Endothelial cell (in vitro differentiated cells): ENCODE data around the gene TTBK1. TPM values are rescaled to one million over a fixed set of nuclear protein-coding genes. Genes with fewer than 3 reads are reported as not detected.
A peak's percentile ranks its signal among the peaks of the same experiment; 100 is the strongest.

Experiments used
- DNase-seq: peaks from one replicate; pipeline ENCODE4 v3.0.0; 2021; ENCODE audit warnings: low spot score
- H3K27ac Mint-ChIP-seq: one replicate; pipeline ENCODE4 v1.8.0; 2021; ENCODE audit warnings: mixed read lengths, inconsistent platforms; ENCODE audit not compliant: unreplicated experiment
- H3K27me3 Mint-ChIP-seq: one replicate; pipeline ENCODE4 v1.8.0; 2021; ENCODE audit warnings: mild to moderate bottlenecking, moderate library complexity, mixed read lengths, inconsistent platforms; ENCODE audit not compliant: unreplicated experiment
- H3K36me3 Mint-ChIP-seq: one replicate; pipeline ENCODE4 v1.8.0; 2021; ENCODE audit warnings: mild to moderate bottlenecking, low read depth, mixed read lengths, inconsistent platforms; ENCODE audit not compliant: unreplicated experiment
- H3K4me1 Mint-ChIP-seq: one replicate; pipeline ENCODE4 v1.8.0; 2021; ENCODE audit warnings: mild to moderate bottlenecking, mixed read lengths, inconsistent platforms; ENCODE audit not compliant: unreplicated experiment
- H3K4me3 Mint-ChIP-seq: one replicate; pipeline ENCODE4 v1.8.0; 2021; ENCODE audit warnings: mild to moderate bottlenecking, mixed read lengths, inconsistent platforms; ENCODE audit not compliant: unreplicated experiment
- H3K9me3 Mint-ChIP-seq: one replicate; pipeline ENCODE4 v1.8.0; 2021; ENCODE audit warnings: mixed read lengths, inconsistent platforms; ENCODE audit not compliant: unreplicated experiment
- long read RNA-seq: library from polyadenylated mRNA; unstranded; transcript quantifications from one replicate; pipeline ENCODE4 v2.0.0, GENCODE V29; 2020; ENCODE audit not compliant: unreplicated experiment
- total RNA-seq: library from RNA; stranded (reverse); fragmentation: NEBNext Ultra II Directional; extraction: Animal tissue kit (Norgen Biotek cat#: 25700); gene quantifications from one replicate; pipeline ENCODE4 v1.2.1, GENCODE V29; 2021; ENCODE audit not compliant: unreplicated experiment
- TF ChIP-seq, protein P1 (sequence below): fragments of 200-600 bp; sonication (generic); IDR thresholded peaks from one replicate; pipeline ENCODE4 v1.5.0; 2021; ENCODE audit warnings: antibody characterized with exemption; ENCODE audit not compliant: unreplicated experiment

The TTBK1 gene
- total RNA-seq = 1.0 TPM
- long read RNA-seq = 0 reads

DNA sequence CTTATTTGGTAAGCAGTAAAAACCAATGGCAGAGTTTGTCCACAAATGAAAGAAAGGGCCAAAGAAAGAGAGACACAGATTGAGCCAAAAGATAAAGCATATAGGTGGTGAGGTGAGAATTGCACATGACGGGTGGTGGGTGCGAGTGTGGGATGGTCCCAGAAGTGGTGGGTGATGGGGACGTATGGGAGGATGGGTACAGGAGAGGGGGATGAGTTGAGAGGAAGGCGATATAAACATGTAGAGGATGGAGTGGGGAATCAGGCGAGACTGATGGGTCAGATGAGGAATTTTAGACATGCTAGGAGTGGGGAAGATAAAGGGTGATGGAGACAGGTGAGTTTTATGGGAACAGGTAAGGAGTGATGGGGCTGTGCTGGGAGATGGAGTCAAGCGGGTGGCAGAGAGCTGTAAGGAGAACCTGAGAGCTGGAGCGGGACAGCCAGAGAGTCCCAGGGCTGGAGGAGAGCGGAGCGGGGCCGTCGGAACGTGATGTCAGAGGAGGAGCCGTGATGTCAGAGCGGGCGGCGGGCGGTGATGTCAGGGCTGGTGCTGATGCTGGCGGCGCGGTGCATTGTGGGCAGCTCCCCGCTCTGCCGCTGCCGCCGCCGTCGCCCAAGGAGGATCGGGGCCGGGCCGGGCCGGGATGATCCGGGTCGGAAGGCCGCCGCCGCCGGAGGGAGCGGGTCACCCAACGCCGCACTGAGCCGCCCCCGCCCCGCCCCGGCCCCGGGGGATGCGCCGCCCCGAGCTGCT lies at the start of gene TTBK1:
TTBK1 (plus strand) TSS at position 574 of the 756 bp plus-strand sequence. CDS start 3,180 bp downstream, outside the sequence.
- TF ChIP-seq, protein P1, sequence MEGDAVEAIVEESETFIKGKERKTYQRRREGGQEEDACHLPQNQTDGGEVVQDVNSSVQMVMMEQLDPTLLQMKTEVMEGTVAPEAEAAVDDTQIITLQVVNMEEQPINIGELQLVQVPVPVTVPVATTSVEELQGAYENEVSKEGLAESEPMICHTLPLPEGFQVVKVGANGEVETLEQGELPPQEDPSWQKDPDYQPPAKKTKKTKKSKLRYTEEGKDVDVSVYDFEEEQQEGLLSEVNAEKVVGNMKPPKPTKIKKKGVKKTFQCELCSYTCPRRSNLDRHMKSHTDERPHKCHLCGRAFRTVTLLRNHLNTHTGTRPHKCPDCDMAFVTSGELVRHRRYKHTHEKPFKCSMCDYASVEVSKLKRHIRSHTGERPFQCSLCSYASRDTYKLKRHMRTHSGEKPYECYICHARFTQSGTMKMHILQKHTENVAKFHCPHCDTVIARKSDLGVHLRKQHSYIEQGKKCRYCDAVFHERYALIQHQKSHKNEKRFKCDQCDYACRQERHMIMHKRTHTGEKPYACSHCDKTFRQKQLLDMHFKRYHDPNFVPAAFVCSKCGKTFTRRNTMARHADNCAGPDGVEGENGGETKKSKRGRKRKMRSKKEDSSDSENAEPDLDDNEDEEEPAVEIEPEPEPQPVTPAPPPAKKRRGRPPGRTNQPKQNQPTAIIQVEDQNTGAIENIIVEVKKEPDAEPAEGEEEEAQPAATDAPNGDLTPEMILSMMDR = no peak
- DNase-seq = no peak
- peaks cover 6% of the 10 kb centered on the region for H3K4me1 Mint-ChIP-seq
- H3K27ac Mint-ChIP-seq = no peak within 1 kb of the TSS
- no peak within 1 kb of the TSS for H3K4me3 Mint-ChIP-seq
- peaks cover 14% of the 10 kb centered on the region for H3K27me3 Mint-ChIP-seq
- no peaks in the 10 kb centered on the region for H3K9me3 Mint-ChIP-seq
- H3K36me3 Mint-ChIP-seq = no peaks in the 10 kb centered on the region

DNA sequence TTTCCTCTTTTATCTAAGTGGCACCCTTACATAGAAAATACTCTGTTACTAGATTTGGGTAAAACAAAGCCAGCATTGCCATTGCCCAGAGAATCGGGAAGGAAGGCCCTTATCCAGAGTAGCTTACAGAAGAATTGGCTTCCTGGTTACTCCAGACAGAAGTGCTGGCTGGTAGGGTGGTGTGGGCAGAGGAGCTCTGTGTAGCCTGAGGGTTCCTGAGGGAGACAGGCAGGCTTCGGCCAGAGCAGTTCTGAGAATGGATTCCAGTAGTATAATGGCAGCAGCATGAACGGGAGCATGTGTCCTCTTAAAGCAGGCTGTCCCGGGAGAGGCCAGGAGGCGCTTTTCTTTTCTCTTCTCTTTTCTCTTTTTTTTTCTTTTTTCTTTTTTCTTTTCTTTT lies 49.4 kb upstream of the TTBK1 start:
- DNase-seq = no peak
- Mint-ChIP-seq H3K36me3 (peaks cover 32% of the 10 kb centered on the region), H3K4me1 (no peaks in the 10 kb centered on the region), H3K9me3 (no peaks in the 10 kb centered on the region), H3K27me3 (peaks cover 6% of the 10 kb centered on the region), H3K27ac (no peak overlapping the region), H3K4me3 (peak overlapping the region; percentile 51)
- TF ChIP-seq, protein P1 = no peak

DNA sequence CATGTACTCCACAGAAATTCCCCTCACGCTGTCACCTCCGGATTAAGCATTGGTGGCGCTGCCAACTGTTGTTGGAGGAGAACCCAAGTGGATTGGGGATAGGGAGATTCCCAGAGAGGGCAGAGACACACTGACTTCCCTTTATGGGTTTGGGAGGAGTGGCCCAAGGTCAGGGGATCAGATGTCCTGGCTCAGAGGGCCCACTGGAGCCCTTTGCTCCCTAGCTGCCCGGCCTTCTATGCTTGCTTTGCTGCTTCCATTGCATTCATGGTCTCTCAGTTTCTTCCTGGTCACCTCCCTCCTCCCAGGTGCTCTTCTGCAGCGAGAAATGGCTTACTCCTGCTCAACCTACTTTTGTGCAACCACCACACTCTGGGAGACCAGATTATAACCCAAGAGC lies 46.9 kb upstream of the TTBK1 start:
- TF ChIP-seq, protein P1 = no peak
- H3K4me1 Mint-ChIP-seq = peaks cover 9% of the 10 kb centered on the region
- DNase-seq = no peak
- no peak overlapping the region for H3K4me3 Mint-ChIP-seq
- H3K9me3 Mint-ChIP-seq = no peaks in the 10 kb centered on the region
- peaks cover 8% of the 10 kb centered on the region for H3K27me3 Mint-ChIP-seq
- H3K36me3 Mint-ChIP-seq = peaks cover 40% of the 10 kb centered on the region
- H3K27ac Mint-ChIP-seq = no peak overlapping the region

DNA sequence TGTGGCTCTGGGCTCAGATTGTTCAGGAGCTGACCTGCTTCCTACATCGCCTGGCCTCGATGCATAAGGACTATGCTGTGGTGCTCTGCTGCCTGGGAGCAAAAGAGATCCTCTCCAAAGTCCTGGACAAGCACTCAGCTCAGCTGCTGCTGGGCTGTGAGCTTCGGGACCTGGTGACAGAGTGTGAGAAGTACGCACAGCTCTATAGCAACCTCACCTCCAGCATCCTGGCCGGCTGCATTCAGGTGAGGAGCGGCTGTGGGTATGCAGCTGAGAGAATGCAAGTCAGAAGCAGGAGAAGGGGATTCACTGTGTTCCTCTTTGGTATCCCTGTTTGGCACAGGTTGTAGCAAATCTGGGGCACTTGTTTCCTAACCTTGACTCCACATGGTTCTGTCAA lies 43.4 kb upstream of the TTBK1 start:
- no peak overlapping the region for H3K27ac Mint-ChIP-seq
- H3K27me3 Mint-ChIP-seq = peaks cover 8% of the 10 kb centered on the region
- TF ChIP-seq, protein P1 = no peak
- no peak for DNase-seq
- peaks cover 9% of the 10 kb centered on the region for H3K4me1 Mint-ChIP-seq
- peaks cover 36% of the 10 kb centered on the region for H3K36me3 Mint-ChIP-seq
- no peaks in the 10 kb centered on the region for H3K9me3 Mint-ChIP-seq
- H3K4me3 Mint-ChIP-seq = no peak overlapping the region

DNA sequence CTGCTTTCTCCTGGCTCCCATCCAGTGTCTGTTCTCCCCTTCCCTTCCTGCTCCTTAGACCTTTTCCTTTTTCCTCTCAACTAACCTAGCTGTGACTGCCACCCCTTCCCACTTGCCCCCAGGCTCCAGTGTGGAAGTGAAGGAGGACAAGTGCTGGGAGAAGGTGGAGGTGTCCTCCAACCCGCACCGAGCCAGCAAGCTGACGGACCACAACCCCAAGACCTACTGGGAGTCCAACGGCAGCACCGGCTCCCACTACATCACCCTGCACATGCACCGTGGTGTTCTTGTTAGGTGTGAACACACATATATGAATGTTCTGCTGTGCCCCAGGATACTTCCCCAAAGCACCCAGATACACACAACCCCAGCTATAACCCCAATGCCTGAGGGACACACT lies 42.7 kb upstream of the TTBK1 start:
- Mint-ChIP-seq H3K4me3 (peak overlapping the region; percentile 6), H3K4me1 (peaks cover 13% of the 10 kb centered on the region), H3K9me3 (no peaks in the 10 kb centered on the region), H3K36me3 (peaks cover 34% of the 10 kb centered on the region), H3K27me3 (peaks cover 7% of the 10 kb centered on the region), H3K27ac (no peak overlapping the region)
- DNase-seq = no peak
- TF ChIP-seq, protein P1 = no peak
